Gastroesophageal sphincter (tissue), 4 donors: ENCODE results near the gene LARGE1. TPM values are rescaled to one million over a fixed set of nuclear protein-coding genes. Genes with fewer than 3 reads are reported as not detected.
"Not testable (repeated sequence)": the region's sequence is repeated elsewhere in the genome, so short reads cannot be mapped to it uniquely, and the experiment has no call there.

Experiments
- ATAC-seq: fragments of 150-250 bp; one replicate; pipeline ENCODE4 v1.9.1; 2016; ENCODE audit warnings: mild to moderate bottlenecking, moderate library complexity
- H3K27ac ChIP-seq, 4 donors: fragments of 200-600 bp; sonication (generic) in 3 of 4; 1 replicate in 3 of 4; 2 replicates in 1 of 4; pipeline ENCODE4 v1.5.1; 2016 to 2019
- H3K27me3 ChIP-seq: fragments of 200-600 bp; sonication (generic); one replicate; pipeline ENCODE4 v1.5.1; 2019
- H3K36me3 ChIP-seq, 2 donors: fragments of 200-600 bp; sonication (generic); one replicate each; pipeline ENCODE4 v1.5.1; 2019; ENCODE audit warnings: control low read depth in 1 of 2
- H3K4me1 ChIP-seq, 3 donors: fragments of 200-600 bp; sonication (generic); 1 replicate in 2 of 3; 2 replicates in 1 of 3; pipeline ENCODE4 v1.5.1; 2016 to 2019; ENCODE audit warnings: control low read depth in 2 of 3
- H3K4me3 ChIP-seq, 2 donors: fragments of 200-600 bp; sonication (generic); one replicate each; pipeline ENCODE4 v1.5.1; 2019; ENCODE audit warnings: mild to moderate bottlenecking in 1 of 2, moderate library complexity in 1 of 2
- H3K9me3 ChIP-seq, 3 donors: fragments of 200-600 bp; sonication (generic); one replicate each; pipeline ENCODE4 v1.5.1; 2017 to 2019; ENCODE audit warnings: control low read depth in 2 of 3
- EP300 ChIP-seq: sonication (generic); formaldehyde crosslinking; IDR thresholded peaks from one replicate; pipeline ENCODE4 v1.6.1; 2017; ENCODE audit warnings: antibody characterized with exemption, mild to moderate bottlenecking
- POLR2A ChIP-seq, 2 donors: fragments of 450-650 bp; IDR thresholded peaks; one replicate each; pipeline ENCODE4 v1.6.1; 2017; ENCODE audit warnings: antibody characterized with exemption in 2 of 2, mild to moderate bottlenecking in 2 of 2, moderate library complexity in 1 of 2
- POLR2AphosphoS5 ChIP-seq: sonication (generic); formaldehyde crosslinking; IDR thresholded peaks from one replicate; pipeline ENCODE4 v1.6.1; 2017; ENCODE audit warnings: antibody characterized with exemption
- WGBS, 2 donors: methylation state at CpG; one replicate each; pipeline ENCODE4 v1.1.5; 2018; ENCODE audit warnings: low coverage in 1 of 2; 5-methylcytosine and 5-hydroxymethylcytosine counted together
- total RNA-seq, 4 donors: library from RNA; depleted of rRNA; stranded (reverse); fragments of >200 nt; gene quantifications; one replicate each; pipeline ENCODE4 v1.1.0, GENCODE V29; 2016
- TF ChIP-seq, protein P1 (sequence below), 4 experiments: fragments of 200-600 bp in 2 of 4; fragments of 450-650 bp in 2 of 4; sonication (generic) in 1 of 4; IDR thresholded peaks; one replicate each; pipeline ENCODE4 v1.5.1; 2017 to 2019; ENCODE audit warnings: antibody characterized with exemption in 4 of 4, mild to moderate bottlenecking in 2 of 4, moderate library complexity in 2 of 4

LARGE1 gene
- total RNA-seq, 4 donors from 2014 or later = 23.0 to 67.8 (median 48.0) TPM

DNA sequence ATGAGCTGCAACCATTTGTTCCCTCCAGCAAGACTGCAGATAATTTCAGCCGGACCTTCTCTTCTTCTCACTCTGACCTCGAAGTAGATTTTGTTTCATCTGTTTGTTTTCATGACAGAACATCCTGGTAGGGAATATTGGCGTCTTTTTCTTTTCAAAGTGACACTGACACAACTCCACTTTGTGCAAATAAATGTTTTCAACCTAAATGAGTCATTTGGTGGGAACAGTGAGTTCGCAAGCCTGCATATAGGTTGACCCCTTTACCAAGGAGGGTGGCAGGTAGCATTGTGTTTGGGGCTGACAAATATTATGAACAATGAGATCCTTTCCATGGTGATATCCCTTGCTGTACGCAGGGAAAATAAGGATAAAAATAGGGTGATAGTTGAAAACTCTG lies 55.0 kb downstream of the LARGE1 start:
- TF ChIP-seq POLR2AphosphoS5 = no peak
- no peak for TF ChIP-seq POLR2A (IDR thresholded peaks at IDR 0.05)
- Histone ChIP-seq H3K36me3 (no peaks in the 10 kb centered on the region), H3K9me3 (no peaks in the 10 kb centered on the region), H3K4me3 (no peak overlapping the region), H3K4me1 (peaks cover 0 to 59% (median 19%) of the 10 kb centered on the region in 3 donors), H3K27ac (peak overlapping the region in 3 of 4 donors; percentile 37 to 55 (median 46)), H3K27me3 (no peaks in the 10 kb centered on the region)
- WGBS, 2 donors = 38 to 49% methylated on average over 5 of the region's 5 CpGs
- ATAC-seq = no peak

DNA sequence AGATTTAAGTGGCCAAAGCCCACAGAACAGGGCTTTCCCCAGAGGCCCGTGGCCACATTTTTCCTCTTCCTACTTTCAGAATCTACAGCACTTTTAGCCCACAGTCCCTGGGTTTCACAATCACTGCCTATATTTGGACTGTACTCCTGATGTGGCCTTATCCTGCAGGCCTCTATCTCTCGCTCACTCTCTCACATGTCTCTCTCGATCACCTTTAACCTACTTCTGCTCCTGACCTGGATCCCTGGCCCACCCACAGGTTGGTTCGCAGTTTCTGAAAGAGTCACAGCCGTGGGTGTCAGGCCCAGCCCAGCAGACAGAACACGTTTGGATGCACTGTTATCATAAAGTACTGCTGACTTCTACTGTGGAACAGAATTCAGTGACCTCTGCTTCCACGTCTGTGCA lies 55.5 kb downstream of the LARGE1 start:
- 54 to 56% methylated on average over 1 to 6 of the region's 7 CpGs for WGBS, 2 donors
- TF ChIP-seq, protein P1, sequence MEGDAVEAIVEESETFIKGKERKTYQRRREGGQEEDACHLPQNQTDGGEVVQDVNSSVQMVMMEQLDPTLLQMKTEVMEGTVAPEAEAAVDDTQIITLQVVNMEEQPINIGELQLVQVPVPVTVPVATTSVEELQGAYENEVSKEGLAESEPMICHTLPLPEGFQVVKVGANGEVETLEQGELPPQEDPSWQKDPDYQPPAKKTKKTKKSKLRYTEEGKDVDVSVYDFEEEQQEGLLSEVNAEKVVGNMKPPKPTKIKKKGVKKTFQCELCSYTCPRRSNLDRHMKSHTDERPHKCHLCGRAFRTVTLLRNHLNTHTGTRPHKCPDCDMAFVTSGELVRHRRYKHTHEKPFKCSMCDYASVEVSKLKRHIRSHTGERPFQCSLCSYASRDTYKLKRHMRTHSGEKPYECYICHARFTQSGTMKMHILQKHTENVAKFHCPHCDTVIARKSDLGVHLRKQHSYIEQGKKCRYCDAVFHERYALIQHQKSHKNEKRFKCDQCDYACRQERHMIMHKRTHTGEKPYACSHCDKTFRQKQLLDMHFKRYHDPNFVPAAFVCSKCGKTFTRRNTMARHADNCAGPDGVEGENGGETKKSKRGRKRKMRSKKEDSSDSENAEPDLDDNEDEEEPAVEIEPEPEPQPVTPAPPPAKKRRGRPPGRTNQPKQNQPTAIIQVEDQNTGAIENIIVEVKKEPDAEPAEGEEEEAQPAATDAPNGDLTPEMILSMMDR (IDR thresholded peaks at IDR 0.05) = no peak
- TF ChIP-seq POLR2A (IDR thresholded peaks at IDR 0.05) (no peak), EP300 (no peak), POLR2AphosphoS5 (no peak)
- no peak overlapping the region for H3K4me3 ChIP-seq
- H3K9me3 ChIP-seq = no peaks in the 10 kb centered on the region
- H3K36me3 ChIP-seq = no peaks in the 10 kb centered on the region
- peaks cover 0 to 54% (median 16%) of the 10 kb centered on the region in 3 donors for H3K4me1 ChIP-seq
- no peaks in the 10 kb centered on the region for H3K27me3 ChIP-seq
- H3K27ac ChIP-seq = peak overlapping the region in 3 of 4 donors; percentile 37 to 55 (median 46)
- ATAC-seq = no peak

DNA sequence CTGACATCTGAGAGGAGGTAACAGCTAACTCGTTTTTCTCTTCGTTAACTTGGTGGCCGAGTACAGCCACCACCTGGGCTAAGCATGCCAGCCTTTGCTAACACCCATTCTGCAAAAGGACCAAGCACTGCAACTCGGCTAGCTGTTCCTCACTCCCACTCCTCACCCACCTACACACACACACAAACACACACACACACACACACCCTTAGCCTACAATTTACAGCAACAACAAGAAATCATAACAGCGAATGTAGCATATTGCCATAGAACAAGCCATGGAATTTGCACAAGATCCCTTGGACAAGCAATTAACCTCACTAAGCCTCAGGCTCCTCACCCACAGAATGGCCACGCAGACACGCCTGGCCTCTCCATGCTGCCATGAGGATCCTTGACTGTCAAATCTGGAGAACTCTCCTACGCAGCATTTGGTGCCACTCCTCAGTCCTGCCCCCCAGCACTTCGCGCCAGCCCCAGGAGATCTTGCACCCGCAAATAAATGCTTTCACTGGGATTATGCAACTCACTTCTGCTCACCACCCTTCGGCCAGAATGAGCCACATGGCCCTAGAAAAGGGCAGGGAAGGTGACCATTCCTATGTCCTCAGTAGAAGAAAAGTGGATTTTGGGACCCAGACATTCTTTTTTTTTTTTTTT lies 58.9 kb downstream of the LARGE1 start:
- no peak overlapping the region for H3K27ac ChIP-seq
- WGBS, 2 donors = 81 to 92% methylated on average over 7 to 11 of the region's 12 CpGs

DNA sequence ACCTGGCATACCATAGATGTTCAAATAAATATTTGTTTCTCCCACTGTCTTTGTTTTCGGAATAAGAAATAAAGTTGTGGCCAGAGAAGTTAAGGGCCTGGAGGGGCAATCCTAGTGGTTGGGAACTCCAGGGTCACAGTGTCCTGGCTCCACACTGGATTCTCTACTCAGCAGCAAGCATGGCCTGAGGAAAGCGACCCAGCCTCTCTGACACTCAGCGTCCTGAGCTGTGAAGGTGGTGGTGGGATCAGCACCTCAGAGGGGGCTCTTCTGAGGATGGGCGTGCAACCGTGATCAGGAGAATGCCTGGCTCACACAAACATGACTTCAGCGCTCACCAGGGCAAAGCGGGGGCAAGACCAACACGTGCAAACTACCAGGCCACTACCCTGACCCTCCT lies 59.9 kb downstream of the LARGE1 start:
- Histone ChIP-seq H3K27ac (no peak overlapping the region), H3K36me3 (no peaks in the 10 kb centered on the region), H3K27me3 (no peaks in the 10 kb centered on the region), H3K4me3 (no peak overlapping the region), H3K9me3 (no peaks in the 10 kb centered on the region), H3K4me1 (peaks cover 0 to 12% (median 7%) of the 10 kb centered on the region in 3 donors)
- ATAC-seq = no peak
- WGBS, 2 donors = 91 to 100% methylated on average over 1 to 4 of the region's 8 CpGs
- TF ChIP-seq POLR2A (IDR thresholded peaks at IDR 0.05) (no peak), EP300 (no peak), POLR2AphosphoS5 (no peak)
- TF ChIP-seq, protein P1 (IDR thresholded peaks at IDR 0.05) = no peak

More for the DNA sequence above, 58.9 kb downstream of the LARGE1 start:
- Histone ChIP-seq H3K27me3 (no peaks in the 10 kb centered on the region), H3K4me1 (peaks cover 0 to 21% (median 10%) of the 10 kb centered on the region in 3 donors), H3K9me3 (no peaks in the 10 kb centered on the region), H3K4me3 (no peak overlapping the region), H3K36me3 (no peaks in the 10 kb centered on the region)
- ATAC-seq = no peak
- TF ChIP-seq EP300 (no peak), POLR2A (IDR thresholded peaks at IDR 0.05) (no peak), POLR2AphosphoS5 (no peak)
- TF ChIP-seq, protein P1 (IDR thresholded peaks at IDR 0.05) = no peak

DNA sequence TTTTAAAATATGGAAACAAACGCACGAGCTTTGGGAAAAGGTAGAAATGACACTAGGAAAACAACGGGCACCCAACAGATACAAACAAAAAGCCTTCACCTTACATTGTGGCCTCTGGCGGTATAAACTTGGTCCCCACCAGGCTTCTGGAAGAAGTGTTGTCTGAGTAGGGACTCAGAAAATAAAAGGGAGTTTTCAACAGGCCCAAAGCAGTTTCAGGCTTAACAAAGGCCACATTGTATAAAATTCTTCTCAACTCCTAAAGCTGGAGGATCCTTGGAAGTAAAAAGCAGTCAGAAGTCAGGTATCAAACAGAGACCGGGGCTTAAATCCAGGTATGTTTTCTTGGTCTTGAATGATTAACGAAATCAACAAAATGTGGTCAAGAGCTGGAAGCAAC lies 61.0 kb downstream of the LARGE1 start:
- ATAC-seq = no peak
- Histone ChIP-seq H3K4me3 (no peak overlapping the region), H3K27me3 (no peaks in the 10 kb centered on the region), H3K9me3 (no peaks in the 10 kb centered on the region), H3K4me1 (peaks cover 0 to 10% (median 0%) of the 10 kb centered on the region in 3 donors), H3K36me3 (no peaks in the 10 kb centered on the region), H3K27ac (no peak overlapping the region)
- TF ChIP-seq, protein P1 (IDR thresholded peaks at IDR 0.05) = no peak
- TF ChIP-seq POLR2A (IDR thresholded peaks at IDR 0.05) (no peak), EP300 (no peak), POLR2AphosphoS5 (no peak)
- WGBS, 2 donors = 79 to 89% methylated on average over 4 to 6 of the region's 6 CpGs

DNA sequence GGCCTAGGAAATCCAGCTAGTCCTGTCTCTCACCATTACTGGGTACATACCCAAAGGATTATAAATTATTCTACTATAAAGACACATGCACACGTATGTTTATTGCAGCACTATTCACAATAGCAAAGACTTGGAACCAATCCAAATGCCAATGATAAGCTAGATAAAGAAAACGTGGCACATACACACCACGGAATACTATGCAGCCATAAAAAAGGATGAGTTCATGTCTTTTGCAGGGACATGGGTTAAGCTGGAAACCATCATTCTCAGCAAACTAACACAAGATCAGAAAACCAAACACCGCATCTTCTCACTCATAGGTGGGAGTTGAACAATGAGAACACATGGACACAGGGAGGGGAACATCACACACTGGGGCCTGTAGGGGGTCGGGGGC lies 61.6 kb downstream of the LARGE1 start:
- H3K27me3 ChIP-seq, H3K4me3 ChIP-seq, H3K27ac ChIP-seq, H3K36me3 ChIP-seq, ATAC-seq, H3K9me3 ChIP-seq: not testable (repeated sequence)
- 83 to 89% methylated on average over 1 to 5 of the region's 5 CpGs for WGBS, 2 donors
- peaks cover 0 to 11% (median 0%) of the 10 kb centered on the region in 3 donors for H3K4me1 ChIP-seq

DNA sequence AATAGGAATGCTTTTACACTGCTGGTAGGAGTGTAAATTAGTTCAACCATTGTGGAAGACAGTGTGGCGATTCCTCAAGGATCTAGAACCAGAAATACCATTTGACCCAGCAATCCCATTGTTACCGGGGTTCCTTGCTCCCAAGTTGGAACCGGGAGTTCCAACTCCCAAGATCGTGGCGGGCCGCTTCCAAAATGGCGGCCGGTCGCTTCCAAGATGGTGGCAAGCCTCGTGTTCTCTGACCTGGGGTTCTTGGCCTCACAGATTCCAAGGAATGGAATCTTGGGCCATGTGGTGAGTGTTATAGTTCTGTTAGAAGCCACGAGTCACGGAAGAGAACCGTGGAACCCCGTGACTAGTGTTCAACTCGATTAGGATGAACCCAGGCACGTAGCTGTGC lies 62.5 kb downstream of the LARGE1 start:
- H3K36me3 ChIP-seq, ATAC-seq, H3K4me3 ChIP-seq, H3K9me3 ChIP-seq, H3K27me3 ChIP-seq, H3K27ac ChIP-seq: not testable (repeated sequence)
- H3K4me1 ChIP-seq = peaks cover 0 to 19% (median 4%) of the 10 kb centered on the region in 3 donors
- WGBS, 2 donors = 100% methylated on average over 1 of the region's 16 CpGs
